WERI-Rb-1 (cell line): ENCODE measurements around the gene CARNS1.
A peak's percentile ranks its signal among the peaks of the same experiment; 100 is the strongest.

Source experiments
- DNase-seq: peaks from one replicate; pipeline ENCODE4 v3.0.0-alpha.2; 2020
- H3K27ac ChIP-seq: fragments of 250-450 bp; sonication (Bioruptor Pico); 2 replicates; pipeline ENCODE4 v1.5.1; 2020; ENCODE audit warnings: mild to moderate bottlenecking, moderate library complexity
- H3K27me3 ChIP-seq: fragments of 250-450 bp; sonication (Bioruptor Pico); 2 replicates; pipeline ENCODE4 v1.5.1; 2021; ENCODE audit warnings: mild to moderate bottlenecking, low read depth, moderate library complexity; ENCODE audit not compliant: insufficient read depth, severe bottlenecking
- H3K36me3 ChIP-seq: fragments of 250-450 bp; sonication (Bioruptor Pico); 2 replicates; pipeline ENCODE4 v1.5.1; 2020; ENCODE audit warnings: mild to moderate bottlenecking, moderate library complexity
- H3K4me3 ChIP-seq: 2 replicates; pipeline ENCODE4 v1.5.1; 2011; ENCODE audit warnings: low read depth, mild to moderate bottlenecking, control low read depth, low read length
- H3K9me3 ChIP-seq: fragments of 250-450 bp; sonication (Bioruptor Pico); 2 replicates; pipeline ENCODE4 v1.5.1; 2021; ENCODE audit warnings: mild to moderate bottlenecking, moderate library complexity; ENCODE audit not compliant: severe bottlenecking
- CTCF ChIP-seq: IDR thresholded peaks from 2 replicates; pipeline ENCODE4 v1.5.1; 2011; ENCODE audit warnings: low read depth, mild to moderate bottlenecking, control low read depth, inconsistent platforms, low read length

The CARNS1 gene

DNA sequence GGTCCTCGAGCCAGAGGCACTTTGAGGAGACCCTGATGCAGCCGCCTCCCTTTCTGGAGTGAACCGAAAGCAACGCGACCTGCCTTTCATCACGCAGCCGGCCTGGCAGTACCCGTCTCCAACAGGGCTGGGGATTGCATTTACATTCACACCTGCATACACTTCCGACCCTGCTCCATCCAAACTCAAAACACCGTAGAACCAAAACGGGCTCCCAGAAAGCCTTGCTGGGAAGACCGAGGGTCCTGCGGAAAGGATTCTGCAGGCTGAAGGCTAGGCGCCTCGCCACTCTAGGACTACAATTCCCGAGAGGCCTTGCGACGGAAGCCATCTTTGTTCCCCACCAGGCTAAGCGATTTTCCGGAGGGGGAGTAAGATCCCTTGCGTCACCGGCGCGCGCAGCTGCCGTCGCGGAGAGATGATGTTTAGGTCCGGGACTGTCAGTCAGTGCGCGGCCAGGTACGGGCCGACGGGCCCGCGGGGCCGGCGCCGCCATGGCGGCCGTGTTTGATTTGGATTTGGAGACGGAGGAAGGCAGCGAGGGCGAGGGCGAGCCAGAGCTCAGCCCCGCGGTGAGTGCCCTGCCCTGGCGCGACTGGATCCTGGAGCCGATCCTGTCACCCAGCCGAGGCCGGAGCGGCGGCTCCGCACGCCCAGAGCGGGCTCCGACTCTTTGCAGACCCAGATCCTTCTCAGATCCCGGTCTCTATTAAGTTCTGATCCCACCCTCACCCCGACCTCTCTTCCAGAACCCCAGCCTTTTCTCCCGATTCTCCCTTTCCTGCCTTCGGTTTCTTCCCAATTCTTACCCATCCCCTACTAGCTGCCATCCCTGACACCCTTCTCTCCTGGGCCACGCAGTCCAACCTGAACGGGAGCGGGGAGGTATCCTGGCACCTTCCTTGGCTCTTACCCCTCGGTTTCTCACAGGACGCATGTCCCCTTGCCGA is 12.8 kb downstream of the CARNS1 start, which contains the start of gene RPS6KB2:
TSS of gene RPS6KB2 (plus strand) at position 443 of the 950 bp plus-strand sequence. CDS start at position 495, 52 bp downstream.
- no peak for TF ChIP-seq CTCF
- peaks cover 38% of the 10 kb centered on the region for H3K36me3 ChIP-seq
- no peaks in the 10 kb centered on the region for H3K27me3 ChIP-seq
- H3K27ac ChIP-seq = peak within 1 kb of the TSS; percentile 79
- H3K4me3 ChIP-seq = peak within 1 kb of the TSS; percentile 81
- DNase-seq = peak; percentile 98
- no peaks in the 10 kb centered on the region for H3K9me3 ChIP-seq

GRCh38 chr11:67429038-67429668 is 13.7 kb downstream of the CARNS1 start:
- peak overlapping the region; percentile 81 for H3K4me3 ChIP-seq
- DNase-seq = no peak
- H3K27me3 ChIP-seq = no peaks in the 10 kb centered on the region
- H3K27ac ChIP-seq = peak overlapping the region; percentile 79; the same call in 1 of the 2 replicates
- H3K9me3 ChIP-seq = no peaks in the 10 kb centered on the region
- TF ChIP-seq CTCF = no peak
- peaks cover 47% of the 10 kb centered on the region for H3K36me3 ChIP-seq

- H3K9me3 ChIP-seq = no peaks in the 10 kb centered on the region
- no peak for TF ChIP-seq CTCF
- H3K27me3 ChIP-seq = no peaks in the 10 kb centered on the region
- H3K36me3 ChIP-seq = peaks cover 52% of the 10 kb centered on the region
- no peak overlapping the region for H3K27ac ChIP-seq
- no peak for DNase-seq
- H3K4me3 ChIP-seq = no peak overlapping the region
These were observed 14.2 kb downstream of the CARNS1 start for GRCh38 chr11:67429722-67430121.

- peaks cover 68% of the 10 kb centered on the region for H3K36me3 ChIP-seq
- H3K27ac ChIP-seq = no peak overlapping the region
- H3K4me3 ChIP-seq = no peak overlapping the region
- TF ChIP-seq CTCF = no peak
- no peaks in the 10 kb centered on the region for H3K27me3 ChIP-seq
- no peak for DNase-seq
- H3K9me3 ChIP-seq = no peaks in the 10 kb centered on the region
These were observed 16.1 kb downstream of the CARNS1 start for GRCh38 chr11:67431346-67432249.

- Histone ChIP-seq H3K4me3 (no peak overlapping the region), H3K27ac (no peak overlapping the region), H3K27me3 (no peaks in the 10 kb centered on the region), H3K9me3 (no peaks in the 10 kb centered on the region), H3K36me3 (peaks cover 73% of the 10 kb centered on the region)
- TF ChIP-seq CTCF = no peak
- DNase-seq = no peak
These were observed 17.3 kb downstream of the CARNS1 start for GRCh38 chr11:67432655-67433349.
